ENCODE measurements around the gene MASTL. TPM values are rescaled to one million over a fixed set of nuclear protein-coding genes. Genes with fewer than 3 reads are reported as not detected.
"Not testable (repeated sequence)": the region's sequence is repeated elsewhere in the genome, so short reads cannot be mapped to it uniquely, and the experiment has no call there.

The MASTL gene
- polyA plus RNA-seq, 2 donors: 4.2 to 5.6 TPM

- Histone ChIP-seq H3K9me3 (ENCODE audit: control insufficient read depth in 2 of 2, insufficient read depth in 1 of 2, low read depth in 1 of 2, low read length in 1 of 2) (no peaks in the 10 kb centered on the region), H3K4me3 (ENCODE audit: low read depth in 1 of 2, low read length in 2 of 2) (peak overlapping the region; percentile 82 to 88), H3K4me1 (ENCODE audit: control insufficient read depth in 2 of 2, insufficient read depth in 2 of 2, low read length in 1 of 2) (no peaks in the 10 kb centered on the region), H3K27ac (ENCODE audit: low read depth in 2 of 2, low read length in 1 of 2) (peak overlapping the region; percentile 100), H3K27me3 (ENCODE audit: control insufficient read depth in 1 of 2, insufficient read depth in 2 of 2, low read length in 2 of 2) (no peaks in the 10 kb centered on the region), H3K36me3 (ENCODE audit: control insufficient read depth in 2 of 2, insufficient read depth in 2 of 2, low read length in 1 of 2) (no peaks in the 10 kb centered on the region)
- 0% methylated on average over 18 of the region's 18 CpGs for WGBS, 2 donors
These were observed 1.3 kb upstream of the MASTL start for GRCh38 chr10:27153845-27154193.

- Histone ChIP-seq H3K27ac (ENCODE audit: low read depth in 2 of 2, low read length in 1 of 2) (peak overlapping the region; percentile 40 to 100), H3K4me3 (ENCODE audit: low read depth in 1 of 2, low read length in 2 of 2) (peak overlapping the region; percentile 2 to 82)
- not testable (repeated sequence) for H3K9me3 ChIP-seq (ENCODE audit: control insufficient read depth in 2 of 2, insufficient read depth in 1 of 2, low read depth in 1 of 2, low read length in 1 of 2); H3K36me3 ChIP-seq (ENCODE audit: control insufficient read depth in 2 of 2, insufficient read depth in 2 of 2, low read length in 1 of 2); H3K27me3 ChIP-seq (ENCODE audit: control insufficient read depth in 1 of 2, insufficient read depth in 2 of 2, low read length in 2 of 2); H3K4me1 ChIP-seq (ENCODE audit: control insufficient read depth in 2 of 2, insufficient read depth in 2 of 2, low read length in 1 of 2)
- WGBS, 2 donors: 83 to 85% methylated on average over 17 of the region's 17 CpGs
These were observed 1.4 kb downstream of the MASTL start for GRCh38 chr10:27156566-27156965.

- H3K4me3 ChIP-seq (ENCODE audit: low read depth in 1 of 2, low read length in 2 of 2): no peak overlapping the region
- H3K27me3 ChIP-seq (ENCODE audit: control insufficient read depth in 1 of 2, insufficient read depth in 2 of 2, low read length in 2 of 2): no peaks in the 10 kb centered on the region
- H3K36me3 ChIP-seq (ENCODE audit: control insufficient read depth in 2 of 2, insufficient read depth in 2 of 2, low read length in 1 of 2): no peaks in the 10 kb centered on the region
- WGBS, 2 donors: 72 to 74% methylated on average over 2 of the region's 2 CpGs
- no peaks in the 10 kb centered on the region for H3K9me3 ChIP-seq (ENCODE audit: control insufficient read depth in 2 of 2, insufficient read depth in 1 of 2, low read depth in 1 of 2, low read length in 1 of 2)
- no peak overlapping the region for H3K27ac ChIP-seq (ENCODE audit: low read depth in 2 of 2, low read length in 1 of 2)
- H3K4me1 ChIP-seq (ENCODE audit: control insufficient read depth in 2 of 2, insufficient read depth in 2 of 2, low read length in 1 of 2): no peaks in the 10 kb centered on the region
These were observed 2.0 kb downstream of the MASTL start for GRCh38 chr10:27157150-27157549.

- Histone ChIP-seq H3K4me1 (ENCODE audit: control insufficient read depth in 2 of 2, insufficient read depth in 2 of 2, low read length in 1 of 2) (no peaks in the 10 kb centered on the region), H3K9me3 (ENCODE audit: control insufficient read depth in 2 of 2, insufficient read depth in 1 of 2, low read depth in 1 of 2, low read length in 1 of 2) (no peaks in the 10 kb centered on the region), H3K27me3 (ENCODE audit: control insufficient read depth in 1 of 2, insufficient read depth in 2 of 2, low read length in 2 of 2) (no peaks in the 10 kb centered on the region), H3K36me3 (ENCODE audit: control insufficient read depth in 2 of 2, insufficient read depth in 2 of 2, low read length in 1 of 2) (no peaks in the 10 kb centered on the region), H3K4me3 (ENCODE audit: low read depth in 1 of 2, low read length in 2 of 2) (no peak overlapping the region), H3K27ac (ENCODE audit: low read depth in 2 of 2, low read length in 1 of 2) (no peak overlapping the region)
These were observed 3.3 kb downstream of the MASTL start for GRCh38 chr10:27158421-27158820.

- WGBS, 2 donors: 86 to 91% methylated on average over 4 of the region's 4 CpGs
- H3K27ac ChIP-seq (ENCODE audit: low read depth in 2 of 2, low read length in 1 of 2): no peak overlapping the region
- H3K4me1 ChIP-seq (ENCODE audit: control insufficient read depth in 2 of 2, insufficient read depth in 2 of 2, low read length in 1 of 2): no peaks in the 10 kb centered on the region
- H3K27me3 ChIP-seq (ENCODE audit: control insufficient read depth in 1 of 2, insufficient read depth in 2 of 2, low read length in 2 of 2): no peaks in the 10 kb centered on the region
- peaks cover 4 to 10% of the 10 kb centered on the region in 2 donors for H3K36me3 ChIP-seq (ENCODE audit: control insufficient read depth in 2 of 2, insufficient read depth in 2 of 2, low read length in 1 of 2)
- no peak overlapping the region for H3K4me3 ChIP-seq (ENCODE audit: low read depth in 1 of 2, low read length in 2 of 2)
- H3K9me3 ChIP-seq (ENCODE audit: control insufficient read depth in 2 of 2, insufficient read depth in 1 of 2, low read depth in 1 of 2, low read length in 1 of 2): no peaks in the 10 kb centered on the region
These were observed 14.7 kb downstream of the MASTL start for GRCh38 chr10:27169849-27170248.

- H3K27me3 ChIP-seq (ENCODE audit: control insufficient read depth in 1 of 2, insufficient read depth in 2 of 2, low read length in 2 of 2): no peaks in the 10 kb centered on the region
- H3K4me1 ChIP-seq (ENCODE audit: control insufficient read depth in 2 of 2, insufficient read depth in 2 of 2, low read length in 1 of 2): no peaks in the 10 kb centered on the region
- 56 to 79% methylated on average over 1 of the region's 1 CpG for WGBS, 2 donors
- no peak overlapping the region for H3K4me3 ChIP-seq (ENCODE audit: low read depth in 1 of 2, low read length in 2 of 2)
- no peaks in the 10 kb centered on the region for H3K36me3 ChIP-seq (ENCODE audit: control insufficient read depth in 2 of 2, insufficient read depth in 2 of 2, low read length in 1 of 2)
- H3K9me3 ChIP-seq (ENCODE audit: control insufficient read depth in 2 of 2, insufficient read depth in 1 of 2, low read depth in 1 of 2, low read length in 1 of 2): no peaks in the 10 kb centered on the region
- H3K27ac ChIP-seq (ENCODE audit: low read depth in 2 of 2, low read length in 1 of 2): no peak overlapping the region
These were observed 33.1 kb downstream of the MASTL start for GRCh38 chr10:27188259-27188658.

GRCh38 chr10:27188897-27189296 lies 33.7 kb downstream of the MASTL start:
- Histone ChIP-seq H3K4me1 (ENCODE audit: control insufficient read depth in 2 of 2, insufficient read depth in 2 of 2, low read length in 1 of 2) (no peaks in the 10 kb centered on the region), H3K9me3 (ENCODE audit: control insufficient read depth in 2 of 2, insufficient read depth in 1 of 2, low read depth in 1 of 2, low read length in 1 of 2) (no peaks in the 10 kb centered on the region), H3K4me3 (ENCODE audit: low read depth in 1 of 2, low read length in 2 of 2) (no peak overlapping the region), H3K27me3 (ENCODE audit: control insufficient read depth in 1 of 2, insufficient read depth in 2 of 2, low read length in 2 of 2) (no peaks in the 10 kb centered on the region), H3K27ac (ENCODE audit: low read depth in 2 of 2, low read length in 1 of 2) (no peak overlapping the region), H3K36me3 (ENCODE audit: control insufficient read depth in 2 of 2, insufficient read depth in 2 of 2, low read length in 1 of 2) (no peaks in the 10 kb centered on the region)
- WGBS, 2 donors: 90 to 97% methylated on average over 4 of the region's 4 CpGs

- no peak overlapping the region for H3K27ac ChIP-seq (ENCODE audit: low read depth in 2 of 2, low read length in 1 of 2)
- 72 to 75% methylated on average over 2 of the region's 2 CpGs for WGBS, 2 donors
- no peaks in the 10 kb centered on the region for H3K4me1 ChIP-seq (ENCODE audit: control insufficient read depth in 2 of 2, insufficient read depth in 2 of 2, low read length in 1 of 2)
- no peaks in the 10 kb centered on the region for H3K36me3 ChIP-seq (ENCODE audit: control insufficient read depth in 2 of 2, insufficient read depth in 2 of 2, low read length in 1 of 2)
- no peaks in the 10 kb centered on the region for H3K27me3 ChIP-seq (ENCODE audit: control insufficient read depth in 1 of 2, insufficient read depth in 2 of 2, low read length in 2 of 2)
- H3K9me3 ChIP-seq (ENCODE audit: control insufficient read depth in 2 of 2, insufficient read depth in 1 of 2, low read depth in 1 of 2, low read length in 1 of 2): no peaks in the 10 kb centered on the region
- H3K4me3 ChIP-seq (ENCODE audit: low read depth in 1 of 2, low read length in 2 of 2): no peak overlapping the region
These were observed 35.4 kb downstream of the MASTL start for GRCh38 chr10:27190508-27190907.

- no peaks in the 10 kb centered on the region for H3K36me3 ChIP-seq (ENCODE audit: control insufficient read depth in 2 of 2, insufficient read depth in 2 of 2, low read length in 1 of 2)
- H3K27ac ChIP-seq (ENCODE audit: low read depth in 2 of 2, low read length in 1 of 2): no peak overlapping the region
- H3K27me3 ChIP-seq (ENCODE audit: control insufficient read depth in 1 of 2, insufficient read depth in 2 of 2, low read length in 2 of 2): no peaks in the 10 kb centered on the region
- H3K4me1 ChIP-seq (ENCODE audit: control insufficient read depth in 2 of 2, insufficient read depth in 2 of 2, low read length in 1 of 2): no peaks in the 10 kb centered on the region
- no peak overlapping the region for H3K4me3 ChIP-seq (ENCODE audit: low read depth in 1 of 2, low read length in 2 of 2)
- WGBS, 2 donors: 70 to 82% methylated on average over 3 of the region's 3 CpGs
- no peaks in the 10 kb centered on the region for H3K9me3 ChIP-seq (ENCODE audit: control insufficient read depth in 2 of 2, insufficient read depth in 1 of 2, low read depth in 1 of 2, low read length in 1 of 2)
These were observed 37.1 kb downstream of the MASTL start for GRCh38 chr10:27192284-27192683.

- Histone ChIP-seq H3K36me3 (ENCODE audit: control insufficient read depth in 2 of 2, insufficient read depth in 2 of 2, low read length in 1 of 2) (no peaks in the 10 kb centered on the region), H3K27ac (ENCODE audit: low read depth in 2 of 2, low read length in 1 of 2) (no peak overlapping the region), H3K9me3 (ENCODE audit: control insufficient read depth in 2 of 2, insufficient read depth in 1 of 2, low read depth in 1 of 2, low read length in 1 of 2) (no peaks in the 10 kb centered on the region), H3K4me1 (ENCODE audit: control insufficient read depth in 2 of 2, insufficient read depth in 2 of 2, low read length in 1 of 2) (no peaks in the 10 kb centered on the region), H3K4me3 (ENCODE audit: low read depth in 1 of 2, low read length in 2 of 2) (no peak overlapping the region), H3K27me3 (ENCODE audit: control insufficient read depth in 1 of 2, insufficient read depth in 2 of 2, low read length in 2 of 2) (no peaks in the 10 kb centered on the region)
- WGBS, 2 donors: 32 to 45% methylated on average over 2 of the region's 2 CpGs
These were observed 42.9 kb downstream of the MASTL start for GRCh38 chr10:27197980-27198620.

Data from esophagus (tissue), 2 donors.